ENCODE data around the gene CNTNAP2.

Gene CNTNAP2

GRCh38 chr7:148344406-148344805 lies 2227.8 kb downstream of the CNTNAP2 start:
- DNase-seq (ENCODE audit: low spot score), result no peak

GRCh38 chr7:148347981-148348380 lies 2231.4 kb downstream of the CNTNAP2 start:
- no peak for DNase-seq (ENCODE audit: low spot score)

- DNase-seq (ENCODE audit: low spot score), result no peak
Measured at GRCh38 chr7:148348466-148348865, 2231.9 kb downstream of the CNTNAP2 start.

GRCh38 chr7:148356303-148356702 lies 2239.7 kb downstream of the CNTNAP2 start:
- DNase-seq (ENCODE audit: low spot score), result no peak

- no peak for DNase-seq (ENCODE audit: low spot score)
Measured at GRCh38 chr7:148362541-148362940, 2245.9 kb downstream of the CNTNAP2 start.

- DNase-seq (ENCODE audit: low spot score), result no peak
Measured at GRCh38 chr7:148367731-148368475, 2251.3 kb downstream of the CNTNAP2 start.

GRCh38 chr7:148368562-148368961 lies 2252.0 kb downstream of the CNTNAP2 start:
- DNase-seq (ENCODE audit: low spot score), result no peak

- DNase-seq (ENCODE audit: low spot score), result no peak
Measured at GRCh38 chr7:148371280-148371937, 2254.8 kb downstream of the CNTNAP2 start.

- no peak for DNase-seq (ENCODE audit: low spot score)
Measured at GRCh38 chr7:148374396-148375259, 2258.0 kb downstream of the CNTNAP2 start.

- no peak for DNase-seq (ENCODE audit: low spot score)
Measured at GRCh38 chr7:148379677-148380076, 2263.1 kb downstream of the CNTNAP2 start.

- no peak for DNase-seq (ENCODE audit: low spot score)
Measured at GRCh38 chr7:148380596-148381419, 2264.2 kb downstream of the CNTNAP2 start.

GRCh38 chr7:148382596-148382995 lies 2266.0 kb downstream of the CNTNAP2 start:
- DNase-seq (ENCODE audit: low spot score), result no peak

GRCh38 chr7:148383651-148384050 lies 2267.1 kb downstream of the CNTNAP2 start:
- DNase-seq (ENCODE audit: low spot score), result no peak

GRCh38 chr7:148385009-148385682 lies 2268.5 kb downstream of the CNTNAP2 start:
- DNase-seq (ENCODE audit: low spot score), result peak; percentile 91

- no peak for DNase-seq (ENCODE audit: low spot score)
Measured at GRCh38 chr7:148390381-148390780, 2273.8 kb downstream of the CNTNAP2 start.

- no peak for DNase-seq (ENCODE audit: low spot score)
Measured at GRCh38 chr7:148391591-148391990, 2275.0 kb downstream of the CNTNAP2 start.

GRCh38 chr7:148394582-148394981 lies 2278.0 kb downstream of the CNTNAP2 start:
- no peak for DNase-seq (ENCODE audit: low spot score)

- no peak for DNase-seq (ENCODE audit: low spot score)
Measured at GRCh38 chr7:148395352-148395811, 2278.8 kb downstream of the CNTNAP2 start.

- no peak for DNase-seq (ENCODE audit: low spot score)
Measured at GRCh38 chr7:148395990-148396716, 2279.6 kb downstream of the CNTNAP2 start.

GRCh38 chr7:148397056-148397455 lies 2280.5 kb downstream of the CNTNAP2 start:
- no peak for DNase-seq (ENCODE audit: low spot score)
